Parathyroid adenoma (tissue), 2 donors: Measurements from ENCODE around the gene PNPLA3.

Experiments
- H2AFZ ChIP-seq: fragments of 300-600 bp; sonication (generic); one replicate; pipeline ENCODE4 v1.7.0; 2017; ENCODE audit warnings: antibody characterized with exemption, mild to moderate bottlenecking
- H3K27ac ChIP-seq: fragments of 300-600 bp; sonication (generic); one replicate; pipeline ENCODE4 v1.7.0; 2017
- H3K27me3 ChIP-seq: fragments of 300-600 bp; sonication (generic); one replicate; pipeline ENCODE4 v1.7.0; 2017; ENCODE audit warnings: low read length; ENCODE audit not compliant: control insufficient read depth, insufficient read depth
- H3K36me3 ChIP-seq: fragments of 300-600 bp; sonication (generic); one replicate; pipeline ENCODE4 v1.7.0; 2017; ENCODE audit warnings: low read length; ENCODE audit not compliant: control insufficient read depth, insufficient read depth
- H3K4me1 ChIP-seq: fragments of 300-600 bp; sonication (generic); one replicate; pipeline ENCODE4 v1.7.0; 2017; ENCODE audit warnings: control low read depth
- H3K4me2 ChIP-seq: fragments of 300-600 bp; sonication (generic); one replicate; pipeline ENCODE4 v1.7.0; 2017; ENCODE audit warnings: low read length
- H3K4me3 ChIP-seq: fragments of 300-600 bp; sonication (generic); one replicate; pipeline ENCODE4 v1.7.0; 2017; ENCODE audit warnings: low read depth, low read length
- H3K79me2 ChIP-seq: fragments of 300-600 bp; sonication (generic); one replicate; pipeline ENCODE4 v1.7.0; 2017; ENCODE audit warnings: control low read depth
- H3K9ac ChIP-seq: fragments of 300-600 bp; sonication (generic); one replicate; pipeline ENCODE4 v1.7.0; 2017; ENCODE audit warnings: mild to moderate bottlenecking
- H3K9me3 ChIP-seq: fragments of 300-600 bp; sonication (generic); one replicate; pipeline ENCODE4 v1.7.0; 2017; ENCODE audit warnings: low read length; ENCODE audit not compliant: control insufficient read depth
- TF ChIP-seq, protein P1 (sequence below): fragments of 300-600 bp; sonication (generic); IDR thresholded peaks from one replicate; pipeline ENCODE4 v1.7.0; 2017; ENCODE audit warnings: antibody characterized with exemption, mild to moderate bottlenecking
- donor health status: primary hyperparathyroidism.

The PNPLA3 gene

DNA sequence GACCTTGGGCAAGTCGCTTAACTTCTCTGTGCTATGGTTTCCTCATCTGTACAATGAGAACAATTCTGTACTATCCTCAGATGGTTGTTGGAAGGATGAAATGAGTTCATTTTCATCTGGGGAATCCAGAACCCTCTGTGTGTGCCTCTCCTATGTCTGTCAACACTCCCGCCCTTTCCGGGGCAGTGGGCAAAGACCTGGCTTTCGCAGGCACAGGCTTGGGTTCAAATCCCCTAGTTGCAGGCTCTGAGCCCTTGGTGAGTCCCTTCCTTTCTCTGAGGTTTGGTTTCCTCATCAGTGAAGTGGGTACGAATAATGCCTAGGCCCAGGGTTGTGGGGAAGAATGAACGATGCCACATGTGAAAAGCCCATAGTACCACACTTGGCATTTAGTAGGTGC is 37.8 kb upstream of the PNPLA3 start:
- peaks cover 2% of the 10 kb centered on the region for H3K27me3 ChIP-seq
- no peak overlapping the region for H3K9ac ChIP-seq

DNA sequence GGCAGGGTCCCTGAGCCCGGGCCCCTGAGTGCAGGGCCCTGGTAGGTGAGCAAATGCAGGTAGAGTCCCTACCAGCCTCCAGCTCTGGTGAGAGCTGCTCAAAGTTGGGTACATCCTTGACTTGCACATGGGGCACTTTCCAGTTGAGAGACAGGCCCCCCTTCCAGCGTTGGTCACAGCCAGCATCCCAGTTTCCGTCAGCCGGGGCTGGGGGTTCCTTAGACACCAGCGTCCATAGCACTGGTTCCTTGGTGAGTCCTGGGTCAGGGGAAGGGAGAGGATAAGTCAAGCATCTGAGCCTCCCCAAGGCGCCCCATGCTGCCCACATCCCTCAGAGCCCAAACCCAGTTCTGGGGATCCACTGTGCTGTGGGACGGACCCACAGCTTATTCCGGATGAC is 37.4 kb upstream of the PNPLA3 start:
- Histone ChIP-seq H3K4me2 (no peak overlapping the region), H3K79me2 (no peaks in the 10 kb centered on the region), H3K9ac (no peak overlapping the region), H3K4me1 (no peaks in the 10 kb centered on the region), H3K36me3 (no peaks in the 10 kb centered on the region), H3K27ac (no peak overlapping the region), H2AFZ (no peak overlapping the region), H3K9me3 (no peaks in the 10 kb centered on the region), H3K27me3 (peaks cover 4% of the 10 kb centered on the region), H3K4me3 (no peak overlapping the region)
- TF ChIP-seq, protein P1, sequence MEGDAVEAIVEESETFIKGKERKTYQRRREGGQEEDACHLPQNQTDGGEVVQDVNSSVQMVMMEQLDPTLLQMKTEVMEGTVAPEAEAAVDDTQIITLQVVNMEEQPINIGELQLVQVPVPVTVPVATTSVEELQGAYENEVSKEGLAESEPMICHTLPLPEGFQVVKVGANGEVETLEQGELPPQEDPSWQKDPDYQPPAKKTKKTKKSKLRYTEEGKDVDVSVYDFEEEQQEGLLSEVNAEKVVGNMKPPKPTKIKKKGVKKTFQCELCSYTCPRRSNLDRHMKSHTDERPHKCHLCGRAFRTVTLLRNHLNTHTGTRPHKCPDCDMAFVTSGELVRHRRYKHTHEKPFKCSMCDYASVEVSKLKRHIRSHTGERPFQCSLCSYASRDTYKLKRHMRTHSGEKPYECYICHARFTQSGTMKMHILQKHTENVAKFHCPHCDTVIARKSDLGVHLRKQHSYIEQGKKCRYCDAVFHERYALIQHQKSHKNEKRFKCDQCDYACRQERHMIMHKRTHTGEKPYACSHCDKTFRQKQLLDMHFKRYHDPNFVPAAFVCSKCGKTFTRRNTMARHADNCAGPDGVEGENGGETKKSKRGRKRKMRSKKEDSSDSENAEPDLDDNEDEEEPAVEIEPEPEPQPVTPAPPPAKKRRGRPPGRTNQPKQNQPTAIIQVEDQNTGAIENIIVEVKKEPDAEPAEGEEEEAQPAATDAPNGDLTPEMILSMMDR = no peak

More for the DNA sequence above, 37.8 kb upstream of the PNPLA3 start:
- Histone ChIP-seq H3K79me2 (no peaks in the 10 kb centered on the region), H3K4me3 (no peak overlapping the region), H3K4me2 (no peak overlapping the region), H2AFZ (no peak overlapping the region), H3K4me1 (no peaks in the 10 kb centered on the region), H3K36me3 (no peaks in the 10 kb centered on the region), H3K27ac (no peak overlapping the region), H3K9me3 (no peaks in the 10 kb centered on the region)
- TF ChIP-seq, protein P1 = no peak

DNA sequence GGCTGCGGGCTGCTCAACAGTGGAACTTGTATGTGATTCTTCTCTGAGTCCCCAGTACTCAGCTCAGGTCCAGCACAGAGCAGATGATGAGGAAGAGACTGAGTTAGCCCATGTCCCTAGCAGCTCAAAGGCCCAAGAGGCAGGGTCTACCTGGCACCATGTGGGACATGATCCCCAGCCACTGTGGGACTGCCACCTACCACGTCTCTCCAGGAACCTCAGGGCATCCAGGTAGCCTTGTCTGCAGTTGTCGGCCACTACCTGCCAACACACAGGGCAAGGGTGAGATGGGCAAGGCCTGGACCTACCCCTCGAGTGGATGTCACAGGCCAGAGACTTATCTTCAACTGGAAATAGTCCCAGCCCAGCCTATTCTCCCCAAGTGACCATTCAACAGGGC is 36.2 kb upstream of the PNPLA3 start:
- Histone ChIP-seq H3K9me3 (no peaks in the 10 kb centered on the region), H3K27me3 (peaks cover 4% of the 10 kb centered on the region), H3K4me3 (no peak overlapping the region), H3K4me2 (no peak overlapping the region), H3K4me1 (no peaks in the 10 kb centered on the region), H3K36me3 (no peaks in the 10 kb centered on the region), H3K9ac (no peak overlapping the region), H3K79me2 (no peaks in the 10 kb centered on the region), H2AFZ (no peak overlapping the region), H3K27ac (no peak overlapping the region)
- TF ChIP-seq, protein P1 = no peak

DNA sequence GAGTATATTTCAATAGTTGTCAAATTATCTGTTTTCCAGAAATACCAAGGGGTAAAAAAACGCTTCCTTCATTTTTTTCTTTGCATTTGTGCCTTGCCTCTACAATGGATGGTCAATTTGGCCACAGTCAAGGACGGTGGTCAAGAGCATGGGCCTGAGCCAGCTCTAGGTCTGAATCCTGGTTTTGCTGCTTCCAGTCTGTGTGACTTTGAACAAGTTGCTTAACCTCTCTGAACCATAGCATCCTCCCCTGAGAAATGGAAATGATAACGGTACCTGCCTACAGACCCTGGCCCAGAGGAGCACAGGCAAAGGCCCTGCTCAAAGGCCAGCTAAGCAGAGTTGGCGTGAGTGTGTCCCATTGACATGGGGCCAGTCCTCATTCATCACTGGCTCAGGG is 34.9 kb upstream of the PNPLA3 start:
- Histone ChIP-seq H3K36me3 (no peaks in the 10 kb centered on the region), H3K4me3 (no peak overlapping the region), H3K27ac (no peak overlapping the region), H3K79me2 (no peaks in the 10 kb centered on the region), H3K9me3 (no peaks in the 10 kb centered on the region), H3K4me1 (no peaks in the 10 kb centered on the region), H3K27me3 (peaks cover 4% of the 10 kb centered on the region), H3K4me2 (no peak overlapping the region), H2AFZ (no peak overlapping the region), H3K9ac (no peak overlapping the region)
- TF ChIP-seq, protein P1 = no peak

DNA sequence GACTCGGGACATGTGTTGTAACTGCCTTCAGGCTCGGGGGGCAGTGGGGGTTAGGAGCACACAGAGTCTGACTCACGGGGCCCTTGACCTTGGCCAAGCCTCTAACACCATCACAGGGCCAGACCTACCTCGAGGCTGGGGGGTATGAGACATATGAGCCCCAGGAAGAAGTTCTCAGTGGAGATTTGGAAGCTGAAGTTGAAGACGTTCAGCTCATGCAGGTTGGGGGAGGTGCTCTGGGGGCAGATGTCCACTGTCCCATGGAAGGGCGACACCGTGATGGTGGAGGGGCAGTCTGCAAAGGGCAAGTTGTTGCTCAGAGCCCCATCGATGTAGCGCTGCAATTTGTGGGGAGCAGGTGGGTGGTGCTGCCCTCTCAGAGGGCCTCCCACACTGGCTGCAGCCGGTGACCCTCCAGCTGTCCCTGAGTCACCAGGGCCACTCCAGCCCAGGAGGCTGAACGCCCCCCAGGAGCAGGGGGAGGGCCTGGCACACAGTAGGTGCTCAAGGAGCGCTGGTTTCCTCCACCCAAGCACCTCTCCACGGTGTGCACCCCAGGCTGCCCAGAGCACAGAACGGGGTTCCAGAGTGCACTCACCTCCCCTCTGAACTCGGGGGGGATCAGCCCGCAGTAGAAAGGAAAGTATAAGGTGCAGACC is 34.3 kb upstream of the PNPLA3 start:
- Histone ChIP-seq H3K79me2 (no peaks in the 10 kb centered on the region), H3K4me1 (no peaks in the 10 kb centered on the region), H3K27me3 (peaks cover 4% of the 10 kb centered on the region), H3K27ac (no peak overlapping the region), H3K9me3 (no peaks in the 10 kb centered on the region), H3K36me3 (no peaks in the 10 kb centered on the region), H3K4me2 (no peak overlapping the region), H2AFZ (no peak overlapping the region), H3K9ac (no peak overlapping the region), H3K4me3 (no peak overlapping the region)
- TF ChIP-seq, protein P1 = no peak
